ENCODE measurements around the gene KHDC1. TPM values are rescaled to one million over a fixed set of nuclear protein-coding genes. Genes with fewer than 3 reads are reported as not detected.

The KHDC1 gene
- total RNA-seq, 2 donors from 2014 or later: 1.0 to 3.0 TPM

DNA sequence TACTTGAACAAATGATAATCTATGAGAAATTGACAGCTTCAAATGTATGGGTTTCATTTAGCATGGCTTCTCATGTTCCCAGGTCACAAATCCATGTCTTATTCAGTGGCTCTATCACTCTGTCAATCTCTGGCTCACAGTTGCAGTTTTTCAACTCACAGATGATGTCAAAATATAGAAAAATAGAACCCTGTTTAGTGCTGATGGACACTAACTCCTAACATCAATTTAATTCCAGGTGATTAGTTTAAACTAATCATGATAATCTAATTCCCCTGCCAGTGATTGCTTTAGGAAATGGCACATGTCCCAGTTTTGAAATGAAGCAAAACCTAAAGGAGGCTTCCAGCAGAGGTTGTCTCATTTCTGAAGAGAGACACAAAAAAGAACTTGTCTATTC, 13.0 kb downstream of the KHDC1 start:
- H3K36me3 ChIP-seq (replicated peaks in 1 of 2; ENCODE audit: insufficient read depth in 1 of 2, low read depth in 2 of 2): no peaks in the 10 kb centered on the region
- H3K27me3 ChIP-seq: peaks cover 0 to 3% of the 10 kb centered on the region in 2 donors
- ATAC-seq (no peak), DNase-seq (no peak)
- no peak overlapping the region for H3K27ac ChIP-seq
- H3K4me1 ChIP-seq: no peaks in the 10 kb centered on the region
- TF ChIP-seq CTCF (IDR thresholded peaks at IDR 0.05): no peak
- TF ChIP-seq POLR2A (IDR thresholded peaks at IDR 0.05): no peak
- intact Hi-C loops (cut with DNase I): no loop called here
- H3K9me3 ChIP-seq: no peaks in the 10 kb centered on the region
- no peak overlapping the region for H3K4me3 ChIP-seq

DNA sequence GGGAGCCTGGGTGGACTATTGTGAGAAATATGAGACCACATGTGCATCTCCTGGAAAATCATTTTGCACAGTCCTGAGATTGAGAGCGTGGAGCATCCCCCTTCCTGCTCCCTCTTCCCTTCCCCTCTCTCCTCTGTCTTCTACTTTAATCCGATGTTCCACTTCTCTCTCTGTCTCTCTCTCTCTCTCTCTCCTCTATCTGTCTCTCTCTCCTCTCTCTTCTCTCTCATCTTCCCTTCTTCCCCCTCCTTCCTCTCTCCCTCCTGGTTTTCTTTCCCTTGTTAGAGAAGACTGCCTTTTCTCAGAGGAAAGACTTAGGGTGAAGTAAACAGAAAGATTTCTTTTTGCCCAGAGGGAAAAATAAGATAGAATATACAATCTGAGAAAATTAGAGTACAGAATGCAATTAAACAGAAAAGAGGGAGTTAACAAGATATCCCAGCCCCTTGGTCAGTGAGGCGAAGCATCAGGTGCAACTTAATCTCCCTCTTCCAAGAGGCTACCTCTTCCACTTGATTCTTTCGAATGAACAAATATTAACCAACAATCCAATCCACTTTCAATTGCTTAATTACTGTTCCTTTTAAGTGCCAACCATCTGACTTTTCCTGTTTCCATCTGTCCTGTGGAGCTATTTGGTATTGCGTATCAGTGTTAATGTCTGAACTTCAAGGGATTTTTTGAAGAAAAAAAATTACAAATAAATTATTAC, 14.6 kb downstream of the KHDC1 start:
- ATAC-seq: no peak
- Histone ChIP-seq H3K36me3 (replicated peaks in 1 of 2; ENCODE audit: insufficient read depth in 1 of 2, low read depth in 2 of 2) (no peaks in the 10 kb centered on the region), H3K27me3 (peaks cover 0 to 3% of the 10 kb centered on the region in 2 donors), H3K9me3 (no peaks in the 10 kb centered on the region), H3K27ac (no peak overlapping the region), H3K4me1 (no peaks in the 10 kb centered on the region), H3K4me3 (no peak overlapping the region)
- WGBS, 2 donors: 50 to 54% methylated on average over 5 of the region's 5 CpGs
- DNase-seq: no peak
- intact Hi-C loops (cut with DNase I): no loop called here
- TF ChIP-seq POLR2A (IDR thresholded peaks at IDR 0.05): no peak
- no peak for TF ChIP-seq CTCF (IDR thresholded peaks at IDR 0.05)

DNA sequence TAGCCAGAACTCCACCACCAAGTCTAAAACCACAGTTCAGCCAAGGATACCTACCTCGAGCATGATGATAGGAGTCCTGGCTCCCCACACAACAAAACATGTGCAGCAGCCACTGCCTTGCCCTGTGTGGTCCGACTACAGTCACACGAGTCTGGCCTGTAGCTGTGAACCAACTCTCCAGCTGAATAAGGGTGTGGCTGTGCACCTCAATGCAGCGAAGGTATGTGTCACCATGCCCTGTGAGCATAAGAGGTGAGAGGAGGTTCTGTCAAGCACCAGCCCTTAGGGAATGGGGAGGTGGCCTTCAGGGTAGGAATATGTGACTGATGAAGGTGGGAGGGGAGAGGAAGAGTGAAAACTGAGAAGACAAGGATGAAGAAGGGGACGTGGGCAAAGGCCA, 21.0 kb downstream of the KHDC1 start:
- WGBS, 2 donors: 72 to 80% methylated on average over 5 of the region's 5 CpGs
- no peaks in the 10 kb centered on the region for H3K36me3 ChIP-seq (replicated peaks in 1 of 2; ENCODE audit: insufficient read depth in 1 of 2, low read depth in 2 of 2)
- intact Hi-C loops (cut with DNase I): no loop called here
- H3K27me3 ChIP-seq: peaks cover 0 to 2% of the 10 kb centered on the region in 2 donors
- no peaks in the 10 kb centered on the region for H3K4me1 ChIP-seq
- no peak for ATAC-seq
- no peaks in the 10 kb centered on the region for H3K9me3 ChIP-seq
- no peak overlapping the region for H3K4me3 ChIP-seq
- no peak overlapping the region for H3K27ac ChIP-seq
- no peak for DNase-seq
- TF ChIP-seq CTCF (IDR thresholded peaks at IDR 0.05) (no peak), POLR2A (IDR thresholded peaks at IDR 0.05) (no peak)

DNA sequence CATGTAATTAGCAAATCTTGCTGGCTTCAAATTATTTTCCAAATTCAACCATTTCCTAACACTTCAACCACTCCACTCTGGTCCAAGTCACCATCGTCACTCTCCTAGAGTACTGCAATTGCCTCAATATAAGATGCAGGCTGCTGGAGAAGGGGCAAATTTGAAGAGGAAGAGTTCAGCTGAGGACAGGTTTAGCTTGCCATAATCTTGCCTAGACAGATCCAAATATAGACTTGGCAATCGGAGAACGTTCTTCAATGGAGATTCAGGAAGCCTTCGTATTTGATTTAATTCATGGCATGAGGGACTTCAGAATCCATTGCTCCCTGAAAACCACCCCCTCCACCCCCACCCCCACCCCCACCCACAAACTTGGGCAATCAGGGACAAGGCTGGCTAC, 22.3 kb downstream of the KHDC1 start:
- DNase-seq: no peak
- intact Hi-C loops (cut with DNase I): no loop called here
- WGBS, 2 donors: 63 to 67% methylated on average over 4 of the region's 4 CpGs
- TF ChIP-seq CTCF (IDR thresholded peaks at IDR 0.05): no peak
- TF ChIP-seq POLR2A (IDR thresholded peaks at IDR 0.05): no peak
- Histone ChIP-seq H3K4me3 (no peak overlapping the region), H3K27me3 (no peaks in the 10 kb centered on the region), H3K4me1 (no peaks in the 10 kb centered on the region), H3K9me3 (no peaks in the 10 kb centered on the region), H3K36me3 (replicated peaks in 1 of 2; ENCODE audit: insufficient read depth in 1 of 2, low read depth in 2 of 2) (no peaks in the 10 kb centered on the region), H3K27ac (no peak overlapping the region)
- ATAC-seq: no peak

DNA sequence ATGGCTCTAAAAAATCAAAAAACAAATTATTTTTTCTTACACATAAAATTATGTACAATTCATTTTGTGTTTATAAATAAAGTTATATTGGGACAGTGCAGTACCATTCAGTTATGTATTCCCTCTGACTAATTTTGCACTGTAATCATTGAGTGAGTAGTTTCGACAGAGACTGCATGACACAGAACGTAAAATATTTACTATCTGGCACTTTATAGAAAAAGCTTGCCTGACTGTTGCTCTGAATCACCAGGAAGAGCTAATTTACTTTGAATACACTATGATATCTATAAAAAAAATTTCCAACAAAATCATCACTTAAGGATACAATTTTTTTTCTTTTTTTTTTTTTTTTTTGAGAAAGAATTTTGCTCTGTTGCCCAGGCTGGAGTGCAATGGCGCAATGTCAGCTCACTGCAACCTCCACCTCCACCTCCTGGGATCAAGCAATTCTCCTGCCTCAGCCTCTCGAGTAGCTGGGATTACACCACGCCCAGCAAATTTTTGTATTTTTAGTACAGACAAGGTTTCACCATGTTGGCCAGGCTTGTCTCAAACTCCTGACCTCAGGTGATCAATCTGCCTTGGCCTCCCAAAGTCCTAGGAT, 26.7 kb downstream of the KHDC1 start:
- 90 to 92% methylated on average over 5 of the region's 5 CpGs for WGBS, 2 donors
- intact Hi-C loops (cut with DNase I): no loop called here
- Histone ChIP-seq H3K4me1 (no peaks in the 10 kb centered on the region), H3K4me3 (no peak overlapping the region), H3K27ac (no peak overlapping the region), H3K36me3 (replicated peaks in 1 of 2; ENCODE audit: insufficient read depth in 1 of 2, low read depth in 2 of 2) (no peaks in the 10 kb centered on the region), H3K27me3 (no peaks in the 10 kb centered on the region), H3K9me3 (no peaks in the 10 kb centered on the region)
- no peak for TF ChIP-seq CTCF (IDR thresholded peaks at IDR 0.05)
- TF ChIP-seq POLR2A (IDR thresholded peaks at IDR 0.05): no peak
- no peak for ATAC-seq
- DNase-seq: no peak

All from body of pancreas (tissue), 4 donors.